RWPE2 (cell line): Measurements from ENCODE around the gene HDAC4.

Experiments
- ATAC-seq: fragments of 200-7000 bp; cut with Tn5 transposase; 3 replicates; pipeline ENCODE4 v1.9.1; 2021; ENCODE audit warnings: low read depth
- DNase-seq: peaks from one replicate; pipeline ENCODE4 v3.0.0-alpha.2; 2020; ENCODE audit warnings: low spot score
- H3K27ac ChIP-seq: fragments of 450-650 bp; 2 replicates; pipeline ENCODE4 v1.5.1; 2017; ENCODE audit warnings: mild to moderate bottlenecking; ENCODE audit not compliant: poor library complexity, severe bottlenecking
- H3K27me3 ChIP-seq: fragments of 250-450 bp; sonication (Bioruptor Pico); 2 replicates; pipeline ENCODE4 v1.5.1; 2021; ENCODE audit warnings: mild to moderate bottlenecking, moderate library complexity; ENCODE audit not compliant: insufficient read depth, poor library complexity, severe bottlenecking
- H3K36me3 ChIP-seq: fragments of 250-450 bp; sonication (Bioruptor Pico); 2 replicates; pipeline ENCODE4 v1.5.1; 2020; ENCODE audit warnings: low read depth, mild to moderate bottlenecking, moderate library complexity
- H3K4me1 ChIP-seq: fragments of 250-450 bp; sonication (Bioruptor Pico); 2 replicates; pipeline ENCODE4 v1.5.1; 2021; ENCODE audit warnings: mild to moderate bottlenecking, moderate library complexity; ENCODE audit not compliant: insufficient read depth, poor library complexity, severe bottlenecking
- H3K4me3 ChIP-seq: fragments of 250-450 bp; sonication (Bioruptor Pico); 2 replicates; pipeline ENCODE4 v1.5.1; 2021; ENCODE audit warnings: mild to moderate bottlenecking, moderate library complexity; ENCODE audit not compliant: severe bottlenecking
- H3K9me3 ChIP-seq: fragments of 250-450 bp; sonication (Bioruptor Pico); 2 replicates; pipeline ENCODE4 v1.5.1; 2021; ENCODE audit warnings: mild to moderate bottlenecking, moderate library complexity; ENCODE audit not compliant: severe bottlenecking
- TF ChIP-seq, protein P1 (sequence below): fragments of 450-650 bp; IDR thresholded peaks from one replicate; pipeline ENCODE4 v1.5.1; 2017; ENCODE audit warnings: mild to moderate bottlenecking, moderate library complexity; ENCODE audit not compliant: poor library complexity, severe bottlenecking

Gene HDAC4

DNA sequence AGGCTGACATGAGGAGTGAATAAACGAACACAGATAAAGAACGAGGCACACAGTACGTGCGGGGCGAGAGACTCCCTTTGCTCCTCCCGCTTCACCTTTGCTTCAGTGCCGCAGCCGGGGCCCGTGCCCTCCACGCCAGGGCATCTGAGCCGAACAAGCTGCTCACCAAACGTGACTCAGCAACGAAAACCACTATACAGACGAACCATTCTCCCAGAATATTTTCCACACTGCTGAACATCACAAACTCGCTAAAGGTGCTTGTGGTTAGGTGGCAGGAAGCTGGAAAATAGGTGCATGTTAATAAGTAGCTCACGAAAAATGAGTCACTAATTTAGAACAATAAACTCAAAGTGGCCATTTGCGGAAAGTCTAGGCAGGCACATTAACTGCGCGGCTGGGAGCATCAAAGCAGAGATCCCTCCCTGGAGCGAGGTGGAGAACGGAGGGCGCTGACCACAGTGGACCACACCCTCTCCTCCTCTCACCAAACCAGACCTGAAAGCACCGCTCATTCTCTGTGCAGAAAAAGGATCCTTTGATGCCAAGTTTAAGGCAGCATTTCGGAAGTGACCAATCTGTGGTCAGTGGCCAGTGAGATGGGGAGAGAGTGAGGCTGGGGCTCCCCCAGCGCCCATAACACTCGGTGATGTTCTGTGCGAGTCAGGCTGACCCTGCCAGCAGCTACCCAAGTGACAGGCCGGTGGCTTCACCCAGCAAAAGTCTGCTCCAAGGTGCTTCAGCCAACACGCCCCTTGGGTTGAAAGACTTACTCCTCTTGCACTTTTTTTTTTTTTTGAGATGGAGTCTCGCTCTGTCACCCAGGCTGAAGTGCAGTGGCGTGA, 153.2 kb downstream of the HDAC4 start:
- TF ChIP-seq, protein P1, sequence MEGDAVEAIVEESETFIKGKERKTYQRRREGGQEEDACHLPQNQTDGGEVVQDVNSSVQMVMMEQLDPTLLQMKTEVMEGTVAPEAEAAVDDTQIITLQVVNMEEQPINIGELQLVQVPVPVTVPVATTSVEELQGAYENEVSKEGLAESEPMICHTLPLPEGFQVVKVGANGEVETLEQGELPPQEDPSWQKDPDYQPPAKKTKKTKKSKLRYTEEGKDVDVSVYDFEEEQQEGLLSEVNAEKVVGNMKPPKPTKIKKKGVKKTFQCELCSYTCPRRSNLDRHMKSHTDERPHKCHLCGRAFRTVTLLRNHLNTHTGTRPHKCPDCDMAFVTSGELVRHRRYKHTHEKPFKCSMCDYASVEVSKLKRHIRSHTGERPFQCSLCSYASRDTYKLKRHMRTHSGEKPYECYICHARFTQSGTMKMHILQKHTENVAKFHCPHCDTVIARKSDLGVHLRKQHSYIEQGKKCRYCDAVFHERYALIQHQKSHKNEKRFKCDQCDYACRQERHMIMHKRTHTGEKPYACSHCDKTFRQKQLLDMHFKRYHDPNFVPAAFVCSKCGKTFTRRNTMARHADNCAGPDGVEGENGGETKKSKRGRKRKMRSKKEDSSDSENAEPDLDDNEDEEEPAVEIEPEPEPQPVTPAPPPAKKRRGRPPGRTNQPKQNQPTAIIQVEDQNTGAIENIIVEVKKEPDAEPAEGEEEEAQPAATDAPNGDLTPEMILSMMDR: no peak
- Histone ChIP-seq H3K36me3 (no peaks in the 10 kb centered on the region), H3K27ac (no peak overlapping the region), H3K4me1 (no peaks in the 10 kb centered on the region), H3K9me3 (no peaks in the 10 kb centered on the region), H3K27me3 (no peaks in the 10 kb centered on the region), H3K4me3 (no peak overlapping the region)
- no peak for ATAC-seq
- no peak for DNase-seq

DNA sequence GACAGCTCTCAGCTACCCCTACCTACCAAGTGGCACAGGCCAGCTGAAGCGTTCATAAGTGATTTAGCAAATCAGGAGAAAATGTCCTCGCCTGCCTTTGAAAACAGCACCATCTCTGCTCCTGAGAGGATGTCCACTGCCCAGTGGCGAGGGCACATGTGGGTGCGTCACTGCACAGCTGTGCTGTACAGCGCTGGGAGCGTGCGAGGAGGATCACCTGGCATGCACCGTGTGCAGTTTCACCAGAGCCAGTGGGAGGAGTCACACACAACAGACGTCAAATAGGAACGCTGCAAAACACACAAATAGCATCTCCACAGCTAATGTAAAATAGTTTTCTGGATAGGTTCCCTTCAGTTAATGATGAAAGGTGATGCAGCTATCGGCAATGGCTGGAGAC, 154.1 kb downstream of the HDAC4 start:
- H3K27ac ChIP-seq: no peak overlapping the region
- DNase-seq (no peak), ATAC-seq (peak; percentile 88)
- no peaks in the 10 kb centered on the region for H3K27me3 ChIP-seq
- H3K9me3 ChIP-seq: no peaks in the 10 kb centered on the region
- no peaks in the 10 kb centered on the region for H3K4me1 ChIP-seq
- H3K36me3 ChIP-seq: no peaks in the 10 kb centered on the region
- TF ChIP-seq, protein P1: no peak
- H3K4me3 ChIP-seq: no peak overlapping the region

DNA sequence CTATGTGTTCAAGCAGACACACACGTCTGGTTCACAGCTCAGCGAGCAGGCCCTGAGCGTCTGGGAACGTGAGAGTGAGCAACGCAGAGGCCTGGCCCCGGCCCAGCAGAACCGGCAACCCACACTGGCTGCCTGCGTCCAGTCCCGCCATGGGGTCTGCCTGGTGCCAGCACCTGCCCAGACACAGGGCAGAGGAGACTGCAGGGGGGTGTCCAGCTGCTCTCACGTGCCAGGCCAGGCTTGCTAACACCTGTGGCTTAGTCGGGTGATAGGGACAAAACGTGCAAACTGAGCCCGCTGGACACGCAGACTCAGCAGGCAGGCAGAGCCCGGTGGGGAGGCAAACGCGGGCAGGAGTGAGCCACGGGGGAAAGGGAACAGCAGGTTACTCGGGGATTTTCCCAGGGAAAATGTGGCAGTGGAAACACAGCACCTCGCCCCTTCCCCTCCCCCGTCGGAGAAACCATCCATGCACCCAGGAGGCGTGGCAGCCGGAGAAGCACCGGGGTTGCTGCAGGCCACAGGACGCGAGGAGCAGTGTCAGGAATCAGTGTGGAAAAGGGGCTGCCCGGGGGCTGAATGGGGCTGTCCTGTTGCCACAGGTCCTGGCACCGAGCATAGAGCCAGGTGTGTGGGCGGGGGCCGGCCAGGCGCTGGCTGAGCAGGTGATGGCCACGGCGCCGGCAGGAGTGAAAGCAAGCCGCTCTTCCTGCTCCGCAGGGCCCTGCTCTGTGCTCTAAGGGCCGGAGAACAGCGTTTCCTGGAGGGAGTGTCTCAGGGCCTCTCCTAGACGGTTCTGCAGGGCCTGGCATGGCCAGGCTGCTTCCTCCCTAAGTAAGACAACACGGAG, 154.7 kb downstream of the HDAC4 start:
- no peak overlapping the region for H3K4me3 ChIP-seq
- no peaks in the 10 kb centered on the region for H3K4me1 ChIP-seq
- no peak overlapping the region for H3K27ac ChIP-seq
- H3K36me3 ChIP-seq: no peaks in the 10 kb centered on the region
- TF ChIP-seq, protein P1: no peak
- no peaks in the 10 kb centered on the region for H3K27me3 ChIP-seq
- ATAC-seq (peak; percentile 83), DNase-seq (no peak)
- no peaks in the 10 kb centered on the region for H3K9me3 ChIP-seq

DNA sequence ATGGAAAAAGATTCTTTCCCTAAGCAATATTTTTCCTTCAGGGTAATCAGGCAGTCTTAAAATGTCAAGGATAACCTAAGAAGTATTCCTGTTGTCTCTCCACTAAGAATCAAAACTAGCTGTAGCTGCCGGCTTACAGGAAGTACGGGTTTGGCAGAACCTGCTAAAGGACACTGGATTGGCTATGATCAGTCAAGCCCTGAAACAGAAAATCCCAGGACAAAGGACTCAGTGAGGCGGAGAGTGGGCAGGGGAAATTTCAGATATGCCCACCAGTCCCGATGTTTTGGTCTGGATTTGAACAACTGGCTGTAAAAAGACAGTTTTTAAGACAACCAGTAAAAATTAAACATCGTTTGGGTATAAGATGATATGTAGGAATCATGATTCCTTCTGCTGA, 155.7 kb downstream of the HDAC4 start:
- no peak for DNase-seq
- no peaks in the 10 kb centered on the region for H3K36me3 ChIP-seq
- H3K27me3 ChIP-seq: no peaks in the 10 kb centered on the region
- H3K4me1 ChIP-seq: no peaks in the 10 kb centered on the region
- TF ChIP-seq, protein P1: no peak
- H3K27ac ChIP-seq: no peak overlapping the region
- no peak for ATAC-seq
- H3K4me3 ChIP-seq: no peak overlapping the region
- no peaks in the 10 kb centered on the region for H3K9me3 ChIP-seq
